Ishikawa (cell line): ENCODE measurements around the gene SPRED1.

Source experiments
- CEBPB ChIP-seq: IDR thresholded peaks from 2 replicates; pipeline ENCODE4 v1.6.1; 2012
- CREB1 ChIP-seq: IDR thresholded peaks from 2 replicates; pipeline ENCODE4 v1.6.1; 2012; ENCODE audit warnings: low read depth
- EGR1 ChIP-seq: IDR thresholded peaks from 2 replicates; pipeline ENCODE4 v1.6.1; 2012
- EP300 ChIP-seq: IDR thresholded peaks from 2 replicates; pipeline ENCODE4 v1.6.1; 2012; ENCODE audit warnings: borderline replicate concordance
- FOXM1 ChIP-seq: IDR thresholded peaks from 2 replicates; pipeline ENCODE4 v1.6.1; 2012; ENCODE audit warnings: low read depth, borderline replicate concordance
- NFIC ChIP-seq: IDR thresholded peaks from 2 replicates; pipeline ENCODE4 v1.6.1; 2012
- RAD21 ChIP-seq: IDR thresholded peaks from 2 replicates; pipeline ENCODE4 v1.6.1; 2012; ENCODE audit warnings: low read depth
- TAF1 ChIP-seq: IDR thresholded peaks from 2 replicates; pipeline ENCODE4 v1.6.1; 2012; ENCODE audit warnings: low read depth, mild to moderate bottlenecking
- TCF12 ChIP-seq: IDR thresholded peaks from 2 replicates; pipeline ENCODE4 v1.6.1; 2012; ENCODE audit warnings: low read depth
- TEAD4 ChIP-seq: IDR thresholded peaks from 2 replicates; pipeline ENCODE4 v1.6.1; 2012
- YY1 ChIP-seq: IDR thresholded peaks from 2 replicates; pipeline ENCODE4 v1.6.1; 2012; ENCODE audit warnings: low read depth
- ZBTB7A ChIP-seq: IDR thresholded peaks from 2 replicates; pipeline ENCODE4 v1.6.1; 2012; ENCODE audit warnings: low read depth
- TF ChIP-seq, protein P1 (sequence below): IDR thresholded peaks from 2 replicates; pipeline ENCODE4 v1.6.1; 2012
- TF ChIP-seq, protein P2 (sequence below): IDR thresholded peaks from 2 replicates; pipeline ENCODE4 v1.6.1; 2012
- TF ChIP-seq, protein P3 (sequence below): IDR thresholded peaks from 2 replicates; pipeline ENCODE4 v1.6.1; 2012; ENCODE audit warnings: low read depth, mild to moderate bottlenecking

The SPRED1 gene

DNA sequence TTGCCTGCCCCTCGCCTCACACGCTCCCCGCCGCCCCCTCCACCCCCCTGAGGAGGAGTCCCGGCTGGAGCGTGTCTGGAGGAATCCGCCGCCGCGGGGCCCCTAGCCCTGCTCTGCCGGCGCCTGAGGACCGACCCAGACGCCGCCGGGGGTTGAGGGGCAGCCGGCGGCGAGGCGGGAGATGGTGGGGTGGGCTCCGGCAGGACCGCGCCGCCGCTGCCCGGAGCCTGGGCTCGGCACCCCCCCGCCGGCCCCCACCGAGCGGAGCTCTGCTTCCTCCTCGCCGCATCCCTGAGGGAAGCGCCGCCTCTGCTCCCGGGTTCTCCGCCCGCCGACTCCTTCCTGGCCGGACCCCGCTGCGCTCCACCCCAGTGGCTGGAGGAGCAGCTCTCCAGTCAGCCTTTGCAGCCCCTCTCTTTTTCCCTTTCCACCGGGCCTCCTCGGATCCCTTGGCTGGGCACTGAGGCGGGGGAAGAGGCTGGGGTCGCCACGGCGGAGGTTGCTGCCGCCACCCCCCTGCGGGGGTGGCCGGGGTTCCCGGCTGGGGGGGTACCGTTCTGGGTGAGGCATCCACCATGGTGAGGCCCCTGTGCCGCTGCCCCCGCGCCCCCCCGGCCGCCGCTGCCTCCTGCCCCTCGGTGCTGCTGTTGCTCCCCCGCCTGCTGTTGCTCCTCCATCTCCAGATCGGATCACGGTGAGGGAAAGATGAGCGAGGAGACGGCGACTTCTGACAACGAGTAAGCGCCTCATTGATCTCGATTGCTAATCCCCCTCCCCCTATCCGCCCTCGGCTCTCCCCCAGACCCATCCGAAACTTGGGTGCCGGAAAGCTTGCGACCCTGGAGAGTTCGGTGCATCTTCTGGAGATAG lies at the start of gene SPRED1:
Gene SPRED1 (plus strand): TSS at position 356 of the 870 bp plus-strand sequence. CDS start 350 bp downstream, at position 706.
- TF ChIP-seq EP300 (no peak), ZBTB7A (0 out of 2 replicates have a peak, but pooled peaks have one; percentile 14), TCF12 (no peak)
- TF ChIP-seq, protein P1, sequence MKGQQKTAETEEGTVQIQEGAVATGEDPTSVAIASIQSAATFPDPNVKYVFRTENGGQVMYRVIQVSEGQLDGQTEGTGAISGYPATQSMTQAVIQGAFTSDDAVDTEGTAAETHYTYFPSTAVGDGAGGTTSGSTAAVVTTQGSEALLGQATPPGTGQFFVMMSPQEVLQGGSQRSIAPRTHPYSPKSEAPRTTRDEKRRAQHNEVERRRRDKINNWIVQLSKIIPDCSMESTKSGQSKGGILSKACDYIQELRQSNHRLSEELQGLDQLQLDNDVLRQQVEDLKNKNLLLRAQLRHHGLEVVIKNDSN = no peak
- TF ChIP-seq, protein P2, sequence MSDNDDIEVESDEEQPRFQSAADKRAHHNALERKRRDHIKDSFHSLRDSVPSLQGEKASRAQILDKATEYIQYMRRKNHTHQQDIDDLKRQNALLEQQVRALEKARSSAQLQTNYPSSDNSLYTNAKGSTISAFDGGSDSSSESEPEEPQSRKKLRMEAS = no peak

DNA sequence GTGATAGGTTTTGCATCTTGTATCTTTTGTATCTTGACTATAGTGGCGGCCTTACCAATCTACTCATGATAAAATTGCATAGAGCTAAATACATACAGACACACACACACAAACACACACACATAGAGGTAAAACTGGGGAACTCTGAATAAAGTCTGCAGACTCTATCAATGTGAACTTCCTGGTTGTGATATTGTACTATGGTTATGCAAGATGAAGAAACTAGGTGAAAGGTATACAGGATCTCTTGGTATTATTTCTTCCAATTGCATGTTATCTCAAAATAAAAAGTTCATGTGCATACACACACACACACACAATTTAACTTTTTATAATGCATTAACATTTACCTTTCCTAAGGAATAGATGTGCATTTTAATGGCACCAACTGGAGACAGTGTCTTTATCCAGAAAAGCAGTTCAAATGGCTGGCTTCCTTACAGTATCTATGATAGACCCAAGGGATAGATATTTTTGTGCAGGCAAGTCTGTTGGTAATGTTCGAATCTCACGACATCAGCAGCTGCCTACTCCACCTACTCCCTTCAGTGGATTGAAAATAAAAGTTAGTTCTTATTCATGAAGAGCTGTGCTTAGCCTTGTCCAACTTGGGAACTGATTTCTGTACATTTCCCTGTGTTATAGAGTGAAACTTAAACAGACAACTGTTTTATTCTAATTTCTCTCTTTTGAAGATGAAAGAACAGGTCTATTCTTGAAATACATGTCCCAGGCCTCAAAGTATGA lies 46.9 kb upstream of the SPRED1 start:
- TF ChIP-seq, protein P1 = no peak

DNA sequence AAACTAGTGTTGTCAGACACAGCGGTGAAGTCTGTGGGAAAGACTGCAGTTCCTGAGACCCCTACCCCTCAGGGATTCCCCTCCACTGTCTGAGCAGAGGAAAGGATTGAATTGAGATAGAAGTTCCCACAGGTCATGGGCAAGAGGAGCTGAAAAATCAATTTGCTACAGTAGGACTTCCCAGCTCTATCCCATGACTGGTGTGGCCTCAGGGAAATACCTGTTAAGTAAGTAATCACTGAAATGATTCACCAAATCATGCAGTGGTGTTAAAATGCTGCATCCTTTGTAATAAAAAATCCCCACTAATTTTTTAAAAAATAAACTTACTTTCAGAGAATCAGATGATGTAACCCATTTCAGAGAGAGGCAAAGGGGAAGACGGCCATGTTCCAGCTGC lies 45.0 kb upstream of the SPRED1 start:
- TF ChIP-seq CEBPB (no peak), TCF12 (no peak), EP300 (no peak), TEAD4 (no peak), ZBTB7A (no peak)
- TF ChIP-seq, protein P2 = no peak
- TF ChIP-seq, protein P3, sequence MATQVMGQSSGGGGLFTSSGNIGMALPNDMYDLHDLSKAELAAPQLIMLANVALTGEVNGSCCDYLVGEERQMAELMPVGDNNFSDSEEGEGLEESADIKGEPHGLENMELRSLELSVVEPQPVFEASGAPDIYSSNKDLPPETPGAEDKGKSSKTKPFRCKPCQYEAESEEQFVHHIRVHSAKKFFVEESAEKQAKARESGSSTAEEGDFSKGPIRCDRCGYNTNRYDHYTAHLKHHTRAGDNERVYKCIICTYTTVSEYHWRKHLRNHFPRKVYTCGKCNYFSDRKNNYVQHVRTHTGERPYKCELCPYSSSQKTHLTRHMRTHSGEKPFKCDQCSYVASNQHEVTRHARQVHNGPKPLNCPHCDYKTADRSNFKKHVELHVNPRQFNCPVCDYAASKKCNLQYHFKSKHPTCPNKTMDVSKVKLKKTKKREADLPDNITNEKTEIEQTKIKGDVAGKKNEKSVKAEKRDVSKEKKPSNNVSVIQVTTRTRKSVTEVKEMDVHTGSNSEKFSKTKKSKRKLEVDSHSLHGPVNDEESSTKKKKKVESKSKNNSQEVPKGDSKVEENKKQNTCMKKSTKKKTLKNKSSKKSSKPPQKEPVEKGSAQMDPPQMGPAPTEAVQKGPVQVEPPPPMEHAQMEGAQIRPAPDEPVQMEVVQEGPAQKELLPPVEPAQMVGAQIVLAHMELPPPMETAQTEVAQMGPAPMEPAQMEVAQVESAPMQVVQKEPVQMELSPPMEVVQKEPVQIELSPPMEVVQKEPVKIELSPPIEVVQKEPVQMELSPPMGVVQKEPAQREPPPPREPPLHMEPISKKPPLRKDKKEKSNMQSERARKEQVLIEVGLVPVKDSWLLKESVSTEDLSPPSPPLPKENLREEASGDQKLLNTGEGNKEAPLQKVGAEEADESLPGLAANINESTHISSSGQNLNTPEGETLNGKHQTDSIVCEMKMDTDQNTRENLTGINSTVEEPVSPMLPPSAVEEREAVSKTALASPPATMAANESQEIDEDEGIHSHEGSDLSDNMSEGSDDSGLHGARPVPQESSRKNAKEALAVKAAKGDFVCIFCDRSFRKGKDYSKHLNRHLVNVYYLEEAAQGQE = no peak

DNA sequence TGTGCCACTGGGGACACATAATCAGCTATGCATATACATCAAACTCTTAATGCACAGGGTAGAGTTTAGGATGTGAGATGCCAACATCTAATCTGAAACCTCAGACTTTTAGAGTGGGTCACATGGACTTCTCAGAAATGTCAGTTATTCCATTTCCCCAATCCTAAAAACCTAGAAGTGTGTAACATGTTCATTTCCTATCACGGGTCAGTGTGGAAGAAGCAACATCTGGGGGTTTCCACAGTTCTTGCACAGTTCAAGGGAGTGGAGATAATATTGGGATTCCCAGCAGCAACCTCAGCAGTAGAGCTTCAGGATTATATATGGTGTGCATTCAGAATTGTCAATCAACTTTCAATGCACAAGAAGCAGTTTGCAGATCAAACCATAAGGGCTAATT lies 44.4 kb upstream of the SPRED1 start:
- TF ChIP-seq, protein P2 = no peak
- TF ChIP-seq YY1 (no peak), TEAD4 (no peak), NFIC (no peak), RAD21 (no peak), ZBTB7A (no peak), CEBPB (no peak)
- TF ChIP-seq, protein P3 = no peak

DNA sequence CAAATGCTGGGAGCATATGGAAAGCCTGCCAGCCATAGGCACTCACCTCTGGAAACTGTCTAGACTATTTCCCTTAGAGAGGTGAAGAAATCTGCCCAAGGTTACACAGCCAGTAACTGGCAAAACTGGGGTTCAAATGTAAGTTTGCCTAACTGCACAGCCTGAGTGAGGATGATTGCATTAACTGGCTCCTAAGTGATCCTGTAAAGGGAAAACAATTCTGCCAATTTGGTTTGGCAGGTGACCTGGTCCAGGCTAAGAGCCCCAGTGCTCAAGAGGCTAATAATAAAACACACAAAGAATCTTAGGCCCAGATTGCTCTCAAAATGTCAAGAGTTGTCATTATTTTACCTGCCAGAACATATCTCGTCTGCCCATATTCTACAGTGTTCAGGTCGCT lies 43.9 kb upstream of the SPRED1 start:
- TF ChIP-seq RAD21 (no peak), TAF1 (no peak)

DNA sequence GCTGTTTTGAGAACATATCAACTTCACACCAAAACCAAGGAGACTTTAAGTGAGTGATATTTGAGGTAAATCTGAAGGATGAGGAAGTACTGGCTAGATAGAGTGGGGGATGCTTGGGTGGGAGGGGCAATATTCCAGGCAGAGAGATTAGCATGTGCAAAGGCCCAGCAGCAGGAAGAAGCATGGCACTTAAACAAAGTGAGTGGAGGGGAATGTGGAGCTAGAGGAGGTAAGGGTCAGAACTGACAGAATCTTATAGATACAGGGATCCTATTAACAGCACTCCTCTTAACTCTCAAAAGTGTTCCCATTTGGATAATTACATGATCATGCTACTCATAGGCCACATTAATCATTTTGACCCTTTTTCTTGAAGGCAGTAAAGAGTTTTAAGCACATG lies 41.4 kb upstream of the SPRED1 start:
- TF ChIP-seq, protein P3 = no peak
- TF ChIP-seq, protein P2 = no peak
- TF ChIP-seq RAD21 = no peak
- TF ChIP-seq ZBTB7A = no peak
- TF ChIP-seq, protein P1 = no peak
- no peak for TF ChIP-seq TEAD4
- TF ChIP-seq FOXM1 = no peak
- TF ChIP-seq CEBPB = no peak
- TF ChIP-seq EGR1 = no peak
- no peak for TF ChIP-seq CREB1
- TF ChIP-seq NFIC = no peak
- TF ChIP-seq TAF1 = no peak
- TF ChIP-seq EP300 = no peak
